GM21529 (cell line): ENCODE results near the gene PXN.
"Not testable (repeated sequence)": the region's sequence is repeated elsewhere in the genome, so short reads cannot be mapped to it uniquely, and the experiment has no call there.

Experiments used
- ATAC-seq: cut with Tn5 transposase; IDR thresholded peaks from one replicate; pipeline ENCODE4 v1.9.1; 2021; ENCODE audit not compliant: unreplicated experiment

Gene PXN

DNA sequence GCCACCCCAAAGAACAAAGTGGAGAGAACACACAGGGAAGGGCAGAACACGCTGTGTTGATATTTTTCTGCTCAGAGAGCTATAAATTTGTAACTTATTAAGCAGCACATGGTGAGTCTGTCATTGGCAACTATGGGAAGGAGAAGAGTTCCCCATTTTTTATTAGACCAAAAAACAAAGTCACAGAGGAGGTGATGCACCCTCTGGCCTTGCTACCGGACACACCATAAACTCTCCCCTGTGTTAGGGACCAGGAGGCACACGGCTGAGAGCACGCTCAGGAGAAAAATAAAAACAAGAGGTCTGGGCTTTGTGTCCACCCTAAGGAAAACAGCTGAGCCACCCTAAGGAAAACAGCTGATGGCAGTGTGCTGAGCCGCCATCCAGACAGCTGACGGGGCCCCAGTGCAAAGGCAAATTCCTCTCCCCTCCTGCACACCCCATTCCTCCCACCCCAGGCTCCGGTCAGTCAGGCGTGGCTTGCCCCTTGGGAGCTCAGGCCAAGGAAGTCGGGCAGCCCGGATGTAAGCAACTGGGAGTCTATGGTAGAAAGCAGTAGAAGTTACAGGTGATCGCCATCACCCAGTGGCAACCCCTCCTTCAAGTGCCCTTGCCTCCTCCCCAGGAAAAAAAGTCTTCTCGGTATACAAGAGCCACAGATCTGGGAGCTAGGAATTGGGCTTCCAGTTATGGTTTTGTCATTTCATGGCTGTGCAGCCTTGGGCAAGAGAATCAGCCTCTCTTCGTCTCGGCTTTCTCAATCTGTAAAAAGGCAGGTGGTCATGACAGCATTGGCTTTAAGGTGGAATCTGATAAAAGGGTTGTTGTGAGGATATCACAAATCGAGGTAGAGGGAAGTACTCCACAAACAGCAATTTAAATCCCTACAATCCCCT lies 2.4 kb downstream of the PXN start:
- ATAC-seq, result no peak

DNA sequence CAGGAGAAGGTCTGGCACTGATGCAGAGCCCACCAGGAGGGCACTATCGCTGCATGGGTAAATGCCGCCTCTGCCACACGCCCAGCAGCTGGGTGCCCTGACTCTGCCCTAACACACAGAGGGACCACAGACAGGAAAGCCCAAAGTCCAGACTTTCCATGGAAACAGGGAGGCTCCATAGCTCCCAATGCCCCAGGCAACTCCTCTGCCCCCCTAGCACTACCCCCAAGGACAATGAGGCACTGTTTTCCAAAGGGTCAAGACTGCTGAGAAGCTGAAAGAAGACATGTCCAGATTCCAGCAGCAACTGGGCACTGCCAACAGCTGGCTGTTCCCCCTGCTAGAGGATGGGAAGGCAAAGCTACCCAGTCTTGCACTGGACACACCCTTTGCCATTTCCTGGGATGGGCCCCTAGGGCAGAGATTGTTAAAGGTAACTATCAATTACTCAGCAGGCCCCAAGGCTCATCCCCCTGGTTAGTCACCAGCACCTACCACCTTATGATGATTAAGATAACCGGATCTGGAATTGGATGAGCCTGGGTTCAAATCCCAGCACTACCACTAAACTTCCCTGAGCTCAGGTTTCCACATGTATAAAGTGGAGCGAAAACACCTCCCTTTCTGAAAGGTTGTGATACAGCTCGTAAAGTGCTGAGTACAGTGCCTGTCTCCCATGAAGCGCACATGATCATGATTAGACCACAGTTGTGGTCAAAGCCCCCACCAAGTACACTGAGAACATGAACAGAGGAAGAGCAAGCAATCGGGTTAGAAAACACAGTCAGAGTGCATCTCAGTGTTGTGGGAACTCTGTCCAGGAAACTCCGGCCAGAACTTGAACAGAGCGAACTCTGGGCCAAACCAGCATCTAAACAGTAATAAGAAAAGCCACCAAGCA lies 3.3 kb downstream of the PXN start:
- ATAC-seq, result no peak

GRCh38 chr12:120260607-120261006 lies 4.9 kb downstream of the PXN start:
- ATAC-seq, result no peak

DNA sequence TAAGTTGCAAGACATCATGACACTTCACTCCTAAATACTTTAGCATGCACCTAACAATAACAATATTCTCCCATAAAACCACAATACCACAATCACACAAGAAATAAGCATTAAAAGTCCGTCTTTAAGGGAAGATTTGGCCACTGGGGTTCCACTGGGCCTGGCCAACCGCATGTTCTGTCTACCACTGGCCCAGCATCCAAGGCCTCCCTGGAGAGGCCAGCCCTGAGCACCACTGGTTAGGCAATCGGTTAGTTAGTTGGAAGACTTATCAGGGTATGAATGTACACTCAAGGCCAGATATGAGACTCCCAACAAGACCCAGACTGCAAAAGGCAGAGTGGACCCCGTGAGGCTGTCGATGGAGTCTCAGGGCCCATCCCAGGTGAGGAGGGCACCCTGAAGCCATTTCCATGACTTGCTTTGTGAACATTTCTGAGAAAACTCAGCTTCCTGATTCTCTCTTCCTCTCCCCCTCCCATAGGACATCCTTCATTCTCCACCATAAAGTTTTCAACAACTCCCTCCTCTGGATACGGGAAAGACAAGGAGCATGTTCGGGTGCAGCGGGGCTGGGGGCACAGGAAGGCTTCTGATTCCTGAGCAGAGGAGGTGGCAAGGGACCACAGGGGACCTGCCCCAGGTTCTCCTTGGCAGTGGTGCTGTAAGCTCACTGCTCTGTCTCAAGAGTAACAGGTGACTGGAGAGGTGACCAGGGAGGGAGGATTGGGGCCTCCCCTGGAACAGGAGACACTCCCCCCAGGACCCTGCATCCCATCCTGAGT lies 5.9 kb downstream of the PXN start:
- ATAC-seq, result no peak

DNA sequence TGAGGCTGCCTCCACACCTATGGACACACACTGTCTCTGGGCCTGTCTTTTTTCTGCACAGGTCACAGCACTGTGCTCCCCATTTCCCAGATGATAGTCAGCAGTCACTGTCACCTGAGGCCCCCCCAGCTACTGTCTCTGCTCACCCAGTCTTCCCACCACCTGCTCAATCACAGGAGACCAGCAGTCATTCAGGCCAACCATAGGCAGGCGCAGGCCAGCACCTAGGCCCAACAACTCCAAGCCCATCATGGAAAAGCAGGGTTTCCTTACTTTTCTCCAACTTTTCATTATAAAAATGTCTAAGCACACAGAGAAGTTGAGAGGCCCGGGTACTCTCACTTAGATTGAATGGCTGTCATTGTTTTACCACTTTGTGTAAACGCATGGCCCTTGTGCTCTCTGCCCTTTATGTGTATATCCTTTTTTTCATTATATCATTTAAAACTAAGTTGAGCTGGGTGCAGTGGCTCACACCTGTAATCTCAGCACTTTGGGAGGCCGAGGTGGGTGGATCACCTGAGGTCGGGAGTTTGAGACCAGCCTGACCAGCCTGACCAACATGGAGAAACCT lies 7.1 kb downstream of the PXN start:
- ATAC-seq, result no peak

GRCh38 chr12:120257041-120257821 lies 8.3 kb downstream of the PXN start:
- no peak for ATAC-seq

GRCh38 chr12:120254809-120255208 lies 10.7 kb downstream of the PXN start:
- no peak for ATAC-seq

DNA sequence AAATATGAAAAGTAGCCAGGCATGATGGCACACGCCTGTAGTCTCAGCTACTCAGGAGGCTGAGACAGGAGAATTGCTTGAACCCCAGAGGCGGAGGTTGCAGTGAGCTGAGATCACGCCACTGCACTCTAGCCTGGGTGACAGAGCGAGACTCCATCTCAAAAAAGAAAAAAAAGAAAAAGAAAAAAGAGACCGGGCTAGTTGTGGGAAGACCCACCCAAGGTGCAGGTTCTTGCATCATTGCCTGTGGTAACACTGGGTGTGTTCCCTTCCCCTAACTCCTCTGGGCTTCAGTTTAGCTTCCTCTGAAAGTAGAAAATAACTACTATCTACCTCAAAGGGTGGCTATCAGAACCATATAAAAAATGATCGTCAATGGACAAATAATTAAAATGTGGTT lies 12.2 kb downstream of the PXN start:
- not testable (repeated sequence) for ATAC-seq

- ATAC-seq, result no peak
Observed at GRCh38 chr12:120252071-120252906, 13.2 kb downstream of the PXN start.

DNA sequence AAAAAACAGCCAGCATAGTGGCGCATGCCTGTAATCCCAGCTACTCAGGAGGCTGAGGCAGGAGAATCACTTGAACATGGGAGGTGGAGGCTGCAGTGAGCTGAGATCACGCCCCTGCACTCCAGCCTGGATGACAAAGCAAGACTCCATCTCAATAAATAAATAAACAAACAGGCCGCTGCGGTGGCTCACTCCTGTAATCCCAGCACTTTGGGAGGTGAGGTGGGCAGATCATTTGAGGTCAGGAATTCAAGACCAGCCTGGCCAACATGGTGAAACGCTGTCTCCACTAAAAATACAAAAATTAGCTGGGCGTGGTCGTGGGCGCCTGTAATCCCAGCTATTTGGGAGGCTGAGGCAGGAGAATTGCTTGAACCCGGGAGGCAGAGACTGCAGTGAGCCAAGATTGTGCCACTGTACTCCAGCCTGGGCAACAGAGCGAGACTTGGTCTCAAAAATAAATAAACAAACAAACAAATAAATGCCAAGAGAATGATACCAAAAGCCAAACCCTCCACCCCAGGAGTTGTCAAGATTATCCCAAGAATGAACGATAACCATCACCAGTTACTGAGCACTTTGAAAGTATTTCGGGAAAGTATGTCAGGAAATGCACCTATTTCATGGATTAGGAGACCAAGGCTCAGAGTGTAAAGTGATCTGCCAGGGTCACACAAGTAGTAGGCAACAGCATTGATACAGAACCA lies 14.0 kb downstream of the PXN start:
- ATAC-seq, result not testable (repeated sequence)

GRCh38 chr12:120249875-120250795 lies 15.4 kb downstream of the PXN start:
- ATAC-seq, result no peak

GRCh38 chr12:120249266-120249874 lies 16.2 kb downstream of the PXN start:
- no peak for ATAC-seq

- ATAC-seq, result no peak
Observed at GRCh38 chr12:120247621-120248030, 17.9 kb downstream of the PXN start.

DNA sequence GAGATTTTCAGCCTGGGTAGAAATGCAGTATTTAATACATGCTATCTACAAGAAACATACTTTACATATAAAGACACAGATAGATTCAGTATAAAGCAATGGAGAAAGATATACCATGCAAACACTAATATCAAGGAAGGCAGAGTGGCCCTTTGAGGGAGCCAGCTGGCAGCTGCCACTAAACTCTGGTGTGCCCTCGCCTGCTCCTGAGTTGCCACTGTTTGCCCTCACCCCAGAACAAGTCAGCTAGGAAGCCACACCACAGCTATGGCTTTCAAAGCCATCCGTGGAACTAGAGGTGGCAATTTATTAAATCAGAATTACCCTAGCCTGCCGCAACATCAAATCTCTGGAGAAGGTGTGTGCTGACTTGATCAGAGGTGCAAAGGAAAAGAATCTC lies 18.3 kb downstream of the PXN start:
- ATAC-seq, result no peak

- not testable (repeated sequence) for ATAC-seq
Observed at GRCh38 chr12:120246705-120247104, 18.8 kb downstream of the PXN start.

- no peak for ATAC-seq
Observed at GRCh38 chr12:120242971-120243699, 22.4 kb downstream of the PXN start.
